Activated CD8-positive, alpha-beta memory T cell treated with anti-CD3 and anti-CD28 coated beads, Interleukin-2, amount 50 U/mL, for 24 hours (primary cell): ENCODE results near the gene TSGA10.
"Not testable (repeated sequence)": the region's sequence is repeated elsewhere in the genome, so short reads cannot be mapped to it uniquely, and the experiment has no call there.

Source experiments
- DNase-seq: peaks from one replicate; pipeline ENCODE4 v3.0.0-alpha.2; 2020; ENCODE audit errors: extremely low read depth

TSGA10 gene

DNA sequence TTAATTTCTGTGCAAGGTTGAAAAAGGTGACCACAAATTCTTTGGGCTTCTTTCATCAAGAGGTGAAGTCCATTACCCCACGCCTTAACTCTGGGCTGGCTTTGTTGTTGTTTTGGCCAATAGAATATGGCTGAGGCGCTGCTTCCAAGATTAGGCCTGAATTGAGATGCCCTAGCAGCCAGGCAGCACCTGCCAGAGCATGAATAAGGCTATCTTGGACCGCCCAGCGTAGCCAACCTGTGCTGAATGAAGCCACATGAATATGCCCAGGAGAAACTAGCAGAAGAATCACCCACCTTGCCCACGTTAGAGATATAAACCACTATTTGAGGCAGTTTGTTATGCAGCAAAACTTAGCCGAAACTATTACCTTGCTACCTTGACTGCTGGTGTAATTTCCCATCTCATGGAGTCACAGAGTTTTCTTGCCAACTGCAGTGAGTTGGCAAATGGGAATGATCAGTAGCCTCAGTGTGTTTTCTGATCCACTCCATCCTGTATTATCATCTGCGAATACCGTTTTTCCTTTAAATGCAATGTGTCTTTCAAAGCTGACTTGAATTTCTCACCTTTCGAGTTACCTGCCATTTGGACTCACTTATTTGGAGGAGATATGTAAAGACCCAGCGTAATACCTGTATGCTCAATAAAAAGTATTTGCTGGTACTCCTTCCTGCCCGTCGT, 679 bp downstream of the TSGA10 start:
- DNase-seq = no peak

DNA sequence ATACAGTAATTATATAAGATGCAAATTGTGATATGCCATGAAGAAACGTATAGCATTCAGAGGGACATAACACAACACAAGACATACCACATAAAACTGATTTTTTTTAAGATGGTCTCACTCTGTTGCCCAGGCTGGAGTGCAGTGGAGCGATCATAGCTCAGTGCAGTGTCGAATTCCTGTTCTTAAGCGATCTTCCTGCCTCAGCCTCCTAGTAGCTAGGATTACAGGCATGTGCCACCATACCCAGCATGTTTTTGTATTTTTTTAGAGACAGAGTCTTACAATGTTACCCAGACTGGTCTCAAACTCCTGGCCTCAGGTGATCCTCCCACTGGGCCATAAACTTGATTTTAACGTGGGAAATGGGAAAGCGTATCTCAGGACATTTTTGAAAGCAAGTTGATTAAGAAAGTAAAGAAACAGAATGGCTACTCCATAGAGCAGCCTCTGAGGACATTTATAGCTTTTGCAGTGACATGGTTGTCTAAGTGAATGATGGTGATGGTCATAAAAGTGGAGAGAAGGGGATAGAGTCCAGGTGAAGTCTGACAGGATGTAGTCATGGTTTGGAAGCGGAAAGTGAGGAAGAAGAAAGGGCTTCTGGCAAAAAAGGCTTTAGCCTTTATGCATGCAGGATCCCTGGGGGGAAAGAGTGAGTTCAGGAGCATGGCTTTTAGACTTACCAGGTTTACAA, 2.4 kb downstream of the TSGA10 start:
- no peak for DNase-seq

DNA sequence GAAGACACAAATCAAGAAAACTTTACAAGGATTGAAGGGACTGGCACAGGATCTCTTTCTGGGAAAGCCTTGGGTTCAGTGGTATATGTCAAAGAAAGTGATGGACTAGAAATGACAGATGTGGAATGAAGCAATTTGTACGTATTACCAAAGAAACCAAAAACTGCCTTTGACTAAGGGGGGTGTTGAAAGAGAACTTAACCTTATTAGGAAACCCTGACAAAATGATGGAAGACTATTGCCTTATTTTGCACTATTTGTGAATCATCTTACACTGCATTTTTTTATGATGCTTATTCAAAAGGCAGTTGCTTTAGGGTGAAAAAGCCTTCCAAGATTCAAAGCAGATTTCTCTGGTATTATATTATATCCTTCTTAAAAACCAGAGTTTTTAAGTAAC, 4.0 kb downstream of the TSGA10 start:
- DNase-seq = no peak

DNA sequence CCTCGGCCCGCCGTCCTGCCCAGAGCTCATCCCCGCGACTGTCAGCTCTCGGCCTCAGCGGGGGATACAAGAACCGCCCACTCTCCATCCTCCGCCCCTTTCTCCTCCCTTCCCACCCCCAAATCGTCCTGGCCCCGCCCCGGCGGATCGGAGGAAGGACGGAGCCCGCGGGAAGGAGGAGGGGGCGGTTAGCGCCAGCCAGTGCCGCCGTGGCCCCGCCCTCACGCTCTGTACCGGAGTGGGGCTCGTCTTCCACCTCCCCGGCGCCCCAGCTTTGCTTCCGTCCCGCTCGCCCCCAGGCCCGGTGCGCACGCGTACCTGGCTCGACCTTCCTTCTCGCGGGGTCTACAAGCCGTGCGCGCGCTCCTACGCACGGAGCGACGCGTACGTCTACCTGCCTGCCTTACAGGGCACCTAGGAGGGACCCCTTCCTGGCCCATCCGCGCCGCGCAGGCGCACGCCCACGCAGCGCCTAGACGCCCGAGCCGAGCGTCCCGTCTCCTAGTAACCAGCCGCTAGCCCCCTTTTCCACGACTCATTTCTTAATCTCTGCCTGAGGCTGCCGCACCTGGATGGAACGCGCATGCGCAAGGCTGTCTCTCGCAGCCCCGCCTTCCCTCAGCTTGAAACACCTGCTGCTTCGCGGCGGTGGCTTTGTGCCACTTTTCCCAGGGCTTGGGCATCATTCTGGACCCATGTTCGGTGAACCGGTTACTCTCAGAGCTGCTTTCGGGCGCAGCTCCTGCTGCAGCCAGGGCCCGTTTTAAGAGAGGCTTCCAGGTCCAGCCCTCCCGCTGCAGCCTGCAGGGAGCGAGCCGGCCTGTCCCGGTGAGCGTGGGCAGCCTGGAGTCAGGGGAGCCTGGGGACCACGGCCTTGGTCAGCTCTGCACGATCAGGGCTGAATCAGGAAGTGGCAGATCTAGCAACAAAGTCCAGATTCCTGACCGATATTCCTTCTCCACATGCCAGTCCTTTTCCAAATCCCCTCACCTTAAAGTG, 13.3 kb downstream of the TSGA10 start, which contains the start of gene C2orf15:
Gene C2orf15, plus strand, starts transcription at position 598 of the 999 bp plus-strand sequence. CDS start 8,852 bp downstream, outside the sequence.
- peak; percentile 89 for DNase-seq

DNA sequence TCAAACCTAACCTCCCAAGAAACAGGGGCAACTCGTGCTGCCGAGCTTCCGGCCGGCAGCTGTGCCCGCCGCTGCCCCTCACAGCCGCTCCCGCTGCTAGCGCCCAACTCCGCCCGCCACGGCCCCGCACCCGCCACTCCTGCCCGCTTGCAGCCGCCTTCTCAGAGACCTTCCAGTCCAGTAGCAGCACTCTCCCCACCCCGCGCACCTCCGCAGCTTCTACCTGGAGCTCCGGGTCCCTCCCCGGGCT, 14.0 kb downstream of the TSGA10 start:
- no peak for DNase-seq

DNA sequence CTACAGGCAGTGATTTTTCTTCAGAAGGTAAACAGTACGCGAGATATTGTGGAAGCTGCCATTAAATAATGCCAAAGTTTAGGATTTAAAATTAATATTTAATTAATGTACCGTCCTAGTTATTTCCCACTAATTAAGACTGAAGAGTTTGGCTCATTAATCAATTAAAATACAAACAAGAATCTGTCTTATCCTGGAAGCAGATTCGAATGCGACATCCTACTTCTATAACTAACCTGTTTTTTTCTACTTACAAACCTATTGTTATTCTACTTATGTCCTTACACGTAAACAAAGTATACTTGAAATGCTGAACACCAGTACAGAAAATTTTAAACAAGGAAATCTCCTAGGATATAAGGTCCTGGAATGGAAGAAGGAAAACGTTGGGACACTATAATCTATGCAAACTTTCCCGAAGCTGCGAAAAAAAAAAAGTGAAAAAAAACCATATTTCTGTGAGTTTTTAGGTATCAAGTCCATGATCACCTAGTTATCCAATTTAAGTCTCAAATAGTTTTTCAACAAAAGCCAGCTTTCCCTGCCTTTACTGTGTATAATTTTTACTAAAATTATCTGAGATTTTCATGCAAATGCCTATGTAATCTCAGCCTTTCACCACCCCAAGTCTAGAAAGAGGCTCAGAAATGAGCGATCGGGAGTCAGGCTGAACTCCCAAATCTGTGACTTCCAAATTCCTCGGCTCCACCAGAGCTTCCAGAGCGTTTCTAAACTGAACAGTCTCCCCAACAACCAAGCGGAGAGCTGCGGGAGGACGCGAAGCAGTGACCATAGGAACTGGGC, 14.5 kb downstream of the TSGA10 start:
- DNase-seq = no peak

DNA sequence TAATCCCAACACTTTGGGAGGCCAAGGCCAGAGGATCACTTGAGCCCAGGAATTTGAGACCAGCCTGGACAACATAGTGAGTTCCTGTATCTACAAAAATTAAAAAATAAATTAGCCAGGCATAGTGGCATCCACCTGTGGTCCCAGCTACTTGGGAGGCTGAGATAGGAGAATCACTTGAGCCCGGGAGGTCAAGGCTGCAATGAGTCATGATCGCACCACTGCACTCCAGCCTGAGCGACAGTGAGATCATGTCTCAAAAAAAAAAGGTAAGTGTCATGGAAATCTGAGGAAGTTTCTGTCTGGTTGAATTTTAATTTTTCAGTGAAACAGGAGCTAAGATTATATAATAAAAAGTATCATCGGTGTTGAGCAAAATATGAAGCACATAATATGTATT, 15.7 kb downstream of the TSGA10 start:
- no peak for DNase-seq

DNA sequence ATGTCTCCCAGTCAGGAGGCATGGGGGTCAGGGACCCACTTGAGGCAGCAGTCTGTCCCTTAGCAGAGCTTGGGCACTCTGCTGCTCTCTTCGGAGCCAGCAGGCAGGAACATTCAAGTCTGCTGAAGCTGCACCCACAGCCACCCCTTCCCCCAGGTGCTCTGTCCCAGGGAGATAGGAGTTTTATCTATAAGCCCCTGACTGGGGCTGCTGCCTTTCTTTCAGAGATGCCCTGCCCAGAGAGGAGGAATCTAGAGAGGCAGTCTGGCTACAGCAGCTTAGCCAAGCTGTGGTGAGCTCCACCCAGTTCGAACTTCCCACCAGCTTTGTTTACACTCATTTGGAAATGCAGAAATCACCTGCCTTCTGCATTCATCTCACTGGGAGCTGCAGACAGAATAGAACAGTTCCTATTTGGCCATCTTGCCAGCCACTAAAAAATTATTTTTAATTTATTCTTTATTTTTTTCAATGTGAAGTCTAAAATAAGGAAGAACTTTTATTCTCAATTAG, 19.6 kb downstream of the TSGA10 start:
- DNase-seq = not testable (repeated sequence)

DNA sequence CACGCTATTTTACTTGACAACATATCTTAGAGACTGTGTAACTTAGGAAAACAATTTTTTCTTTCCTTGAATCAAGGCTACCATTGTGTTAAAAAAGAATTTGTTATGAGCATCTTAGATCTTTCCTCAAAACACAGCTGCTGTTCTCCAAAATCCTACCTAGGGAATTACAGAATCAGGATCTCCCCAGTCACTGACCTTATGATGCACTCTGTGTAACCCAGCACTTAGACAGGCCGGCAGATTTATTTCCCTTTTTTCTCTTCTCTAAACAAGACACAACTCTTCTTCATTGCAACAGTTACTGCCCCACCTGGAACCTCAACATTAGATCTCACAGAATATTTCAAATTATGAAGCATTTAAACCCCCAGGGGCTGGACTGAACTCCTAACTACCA, 26.8 kb downstream of the TSGA10 start:
- no peak for DNase-seq

DNA sequence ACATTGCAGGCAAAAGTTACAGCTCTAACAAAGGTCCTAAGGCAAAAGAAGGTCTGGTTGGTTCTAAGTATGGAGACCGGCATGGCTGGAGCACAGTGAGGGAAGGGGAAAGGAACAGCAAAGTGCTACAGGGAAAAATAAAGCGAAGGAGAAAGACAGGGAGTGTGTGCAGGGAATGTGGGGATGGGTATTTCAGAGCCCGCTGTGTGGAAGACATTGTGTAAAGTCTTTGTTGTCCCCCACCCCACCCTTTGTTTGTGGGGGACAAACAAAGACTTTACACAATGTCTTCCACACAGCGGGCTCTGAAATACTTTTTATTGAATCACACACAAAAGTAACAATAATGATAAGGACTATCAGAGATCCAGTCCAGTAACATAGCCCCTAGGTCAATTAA, 42.1 kb downstream of the TSGA10 start:
- no peak for DNase-seq

DNA sequence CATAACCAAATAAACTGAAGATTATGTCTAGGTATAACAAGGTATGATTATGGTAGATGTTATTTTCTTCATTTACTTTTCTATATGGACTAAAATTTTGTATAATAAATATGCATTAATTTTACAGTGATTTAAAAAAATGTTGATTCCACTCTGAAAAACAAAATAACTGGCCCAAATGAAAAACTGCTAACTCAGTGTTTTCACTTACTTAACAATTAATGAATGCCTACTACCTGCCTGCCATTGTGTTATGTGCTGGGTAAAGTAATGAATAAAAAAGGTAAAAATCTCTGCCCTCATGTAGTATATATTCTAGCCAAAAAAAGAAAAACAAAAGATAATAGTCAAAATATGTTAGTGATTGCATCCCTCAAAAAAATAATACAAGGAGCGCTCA, 42.8 kb downstream of the TSGA10 start:
- DNase-seq = no peak

DNA sequence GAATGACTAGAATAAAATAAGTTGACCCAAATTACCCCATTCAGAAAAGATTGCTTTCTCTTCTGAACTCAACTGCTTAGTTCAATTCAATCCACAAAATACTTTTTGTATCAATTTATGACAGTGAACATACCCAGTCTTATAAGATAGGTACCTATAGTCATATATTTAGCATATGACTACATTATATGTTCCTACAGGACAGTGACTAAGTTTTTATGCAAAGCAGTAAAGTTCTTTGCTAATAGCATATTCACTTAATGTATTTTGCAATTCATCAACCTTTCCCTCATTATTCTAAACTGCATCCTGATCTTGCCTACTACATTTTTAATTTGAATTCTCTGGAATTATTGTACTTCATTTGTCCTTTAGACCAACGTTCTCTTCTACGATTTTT, 43.5 kb downstream of the TSGA10 start:
- DNase-seq = no peak

DNA sequence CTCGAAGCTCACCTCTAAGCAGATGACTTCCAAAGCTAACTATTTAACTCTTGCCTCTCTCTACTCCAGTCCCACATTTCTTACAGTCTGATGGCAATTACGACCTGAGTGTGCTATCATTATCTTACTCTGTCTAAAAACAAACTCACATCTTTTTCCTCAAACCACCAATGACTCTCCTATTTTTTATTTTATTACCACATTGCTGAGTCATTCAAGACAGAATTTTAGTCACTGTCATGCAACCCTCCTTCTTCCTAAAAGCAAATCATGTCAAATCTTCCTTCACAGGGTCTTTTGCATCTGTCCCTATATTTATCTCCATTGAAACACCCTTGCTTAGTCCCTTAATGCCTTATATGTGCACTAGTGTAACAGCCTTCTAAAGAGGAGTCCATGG, 47.8 kb downstream of the TSGA10 start:
- DNase-seq = no peak

DNA sequence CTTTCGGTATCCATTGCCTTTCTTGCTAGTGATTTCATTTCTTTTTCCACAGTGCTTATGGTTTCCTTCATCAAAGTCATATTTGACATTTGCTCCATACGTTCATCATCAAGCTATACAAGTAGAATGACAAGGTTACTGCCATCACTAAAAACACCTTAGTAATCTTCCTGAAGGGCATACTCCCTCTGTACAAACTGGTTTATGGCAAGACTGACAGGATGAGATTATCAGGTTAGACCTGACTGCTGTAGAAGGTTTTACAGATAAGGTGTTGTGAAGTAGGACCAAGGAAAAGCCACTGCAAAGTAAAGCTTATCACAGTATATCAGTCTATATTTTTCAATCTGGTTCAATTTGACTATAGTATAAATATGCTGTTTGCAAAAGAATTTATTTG, 50.7 kb downstream of the TSGA10 start:
- DNase-seq = no peak

DNA sequence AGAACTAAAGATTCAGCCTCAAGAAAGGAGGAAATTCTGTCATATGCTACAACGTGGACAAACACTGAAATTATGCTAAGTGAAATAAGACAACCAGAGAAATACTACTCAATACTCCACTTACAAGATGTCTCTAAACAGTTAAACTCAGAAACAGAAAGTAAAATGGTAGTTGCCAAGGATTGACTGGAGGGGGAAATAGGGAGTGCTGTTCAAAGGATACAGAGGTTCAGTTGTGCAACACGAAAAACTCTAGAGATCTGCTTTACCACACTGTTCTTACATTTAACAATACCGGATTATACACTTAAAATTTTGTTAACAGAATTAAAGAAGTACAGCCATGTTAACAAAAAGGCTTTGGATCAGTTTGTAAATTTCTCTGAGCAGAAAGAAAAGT, 53.0 kb downstream of the TSGA10 start:
- no peak for DNase-seq

DNA sequence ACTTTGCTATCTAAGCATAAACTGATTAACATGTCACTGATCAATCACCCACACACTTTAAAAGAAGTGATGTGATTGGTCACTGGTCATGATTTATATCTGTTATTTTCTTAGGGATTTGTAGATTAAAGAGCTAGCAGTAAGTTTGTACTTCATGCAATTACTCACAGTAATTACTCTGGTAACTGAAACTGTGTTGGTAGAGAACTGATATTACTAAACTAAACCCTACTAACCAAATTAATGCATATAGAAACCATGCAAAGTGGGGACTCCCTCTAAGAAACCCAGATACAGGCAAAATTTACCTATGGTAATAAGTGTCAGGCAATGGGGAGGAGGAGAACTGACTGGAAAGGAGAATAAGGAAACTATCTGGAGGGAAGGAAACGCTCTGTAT, 58.0 kb downstream of the TSGA10 start:
- DNase-seq = no peak

DNA sequence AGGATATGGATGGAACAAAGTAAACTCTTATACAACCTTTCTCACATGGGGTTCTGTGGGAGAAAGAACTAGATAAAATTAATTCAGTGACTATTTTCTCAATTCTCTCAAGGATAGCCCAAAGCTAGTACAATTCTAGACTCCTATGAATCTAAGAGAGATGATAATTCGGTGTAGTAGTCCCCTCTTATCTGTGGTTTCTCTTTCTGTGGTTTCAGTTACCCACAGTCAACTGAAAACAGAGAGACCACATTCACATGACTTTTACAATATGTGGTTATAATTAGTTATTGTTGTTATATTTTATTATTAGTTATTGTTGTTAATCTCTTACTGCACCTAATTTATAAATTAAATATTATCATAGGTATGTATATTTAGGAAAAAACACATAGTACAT, 66.7 kb downstream of the TSGA10 start:
- DNase-seq = no peak

DNA sequence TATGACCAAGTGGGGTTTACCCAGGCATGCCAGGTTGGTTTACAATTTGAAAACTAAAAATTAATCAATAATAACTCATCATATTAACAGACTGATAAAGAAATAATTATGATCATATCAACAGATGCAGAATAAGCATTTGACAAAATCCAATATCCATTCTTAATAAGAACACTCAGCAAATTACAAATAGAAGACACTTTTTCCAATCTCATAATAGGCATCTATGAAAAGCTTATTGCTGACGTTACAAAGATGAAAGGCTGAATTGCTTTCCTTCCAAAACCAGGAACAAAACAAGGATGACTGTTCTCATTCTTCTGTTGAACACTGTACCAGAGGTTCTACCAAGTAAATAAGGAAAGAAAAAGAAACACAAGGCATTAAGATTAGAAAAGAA, 68.4 kb downstream of the TSGA10 start:
- DNase-seq = no peak

DNA sequence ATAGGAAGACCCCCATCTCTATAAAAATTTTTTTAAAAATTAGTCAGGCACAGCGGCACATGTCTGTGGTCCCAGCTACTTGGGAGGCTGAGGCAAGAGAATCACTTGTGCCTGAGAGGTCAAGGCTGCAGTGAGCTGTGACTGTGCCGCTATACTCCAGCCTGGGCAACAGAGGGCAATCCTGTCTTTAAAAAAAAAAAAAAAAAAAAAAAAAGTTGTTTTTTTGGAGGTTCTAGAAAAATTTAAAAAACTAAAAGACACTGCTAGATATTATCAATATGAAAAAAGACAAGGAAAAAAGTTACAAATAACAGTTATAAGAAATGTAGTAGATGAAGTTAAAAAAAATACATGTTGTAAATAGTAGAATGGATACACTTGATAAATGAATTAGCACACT, 69.3 kb downstream of the TSGA10 start:
- no peak for DNase-seq

DNA sequence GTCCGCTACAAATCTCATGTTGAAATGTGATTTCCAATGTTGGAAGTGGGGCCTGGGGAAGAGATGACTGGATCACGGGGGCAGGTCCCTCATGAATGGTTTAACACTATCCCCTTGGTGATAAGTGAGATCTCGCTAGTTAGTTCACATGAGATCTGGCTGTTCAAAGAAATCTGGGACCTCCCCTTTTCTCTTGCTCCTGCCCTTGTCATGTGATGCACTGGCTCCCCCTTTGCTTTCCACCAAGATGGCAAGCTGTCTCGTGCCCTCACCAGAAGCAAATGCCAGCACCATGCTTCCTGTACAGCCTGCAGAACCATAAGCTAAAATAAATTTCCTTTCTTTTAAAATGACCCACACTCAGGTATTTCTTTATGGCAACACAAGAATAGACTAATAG, 70.5 kb downstream of the TSGA10 start:
- DNase-seq = no peak

DNA sequence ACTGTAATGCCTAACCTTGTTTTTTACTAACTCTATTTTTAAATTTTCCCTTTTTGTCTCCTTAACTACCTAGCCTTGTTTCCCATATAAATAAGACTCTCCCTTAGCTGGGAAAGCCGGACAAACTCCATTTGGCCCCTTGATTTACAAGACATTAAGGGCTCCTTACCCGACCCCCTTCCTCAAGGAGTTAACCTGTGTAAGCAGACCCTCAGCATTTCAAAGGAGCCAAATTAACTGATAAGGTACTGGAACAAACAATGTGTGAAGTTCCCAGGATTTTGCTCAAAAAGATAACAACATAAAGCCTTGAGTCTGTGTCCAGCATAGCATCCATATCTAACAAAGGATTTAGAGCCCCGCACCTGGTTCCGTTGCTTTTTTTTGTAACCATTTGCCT, 72.9 kb downstream of the TSGA10 start:
- DNase-seq = no peak

DNA sequence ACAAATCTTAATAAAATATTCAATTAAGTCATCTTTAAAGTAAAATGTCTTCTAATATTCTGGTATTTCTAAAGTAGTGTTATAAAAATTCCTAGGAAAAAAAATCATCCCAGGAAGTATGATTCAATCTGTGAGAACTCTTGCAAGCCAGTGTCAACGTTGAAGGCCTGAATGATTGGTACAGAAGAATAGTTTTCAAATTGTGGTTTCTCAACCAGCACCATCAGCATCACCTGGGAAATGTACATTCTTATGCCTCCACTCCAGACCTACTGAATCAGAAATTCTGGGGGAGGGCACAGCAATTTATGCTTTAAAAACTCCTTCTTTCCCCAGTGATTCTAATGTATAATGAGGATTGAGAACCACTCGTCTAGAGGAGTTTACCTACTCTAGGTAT, 75.5 kb downstream of the TSGA10 start:
- no peak for DNase-seq
